ENCODE measurements around the gene CSRP2. TPM values are rescaled to one million over a fixed set of nuclear protein-coding genes. Genes with fewer than 3 reads are reported as not detected.

The CSRP2 gene
- total RNA-seq (2013): 0.08 TPM
- polyA plus RNA-seq (under 1 TPM in 1 of 3 donors, not detected in 2; 0.07 TPM), polyA minus RNA-seq (under 0.01 TPM in 1 of 2 replicates, not detected in the other), total RNA-seq (0.26 to 6.1 (median 1.2) reads per million in 11 experiments)

DNA sequence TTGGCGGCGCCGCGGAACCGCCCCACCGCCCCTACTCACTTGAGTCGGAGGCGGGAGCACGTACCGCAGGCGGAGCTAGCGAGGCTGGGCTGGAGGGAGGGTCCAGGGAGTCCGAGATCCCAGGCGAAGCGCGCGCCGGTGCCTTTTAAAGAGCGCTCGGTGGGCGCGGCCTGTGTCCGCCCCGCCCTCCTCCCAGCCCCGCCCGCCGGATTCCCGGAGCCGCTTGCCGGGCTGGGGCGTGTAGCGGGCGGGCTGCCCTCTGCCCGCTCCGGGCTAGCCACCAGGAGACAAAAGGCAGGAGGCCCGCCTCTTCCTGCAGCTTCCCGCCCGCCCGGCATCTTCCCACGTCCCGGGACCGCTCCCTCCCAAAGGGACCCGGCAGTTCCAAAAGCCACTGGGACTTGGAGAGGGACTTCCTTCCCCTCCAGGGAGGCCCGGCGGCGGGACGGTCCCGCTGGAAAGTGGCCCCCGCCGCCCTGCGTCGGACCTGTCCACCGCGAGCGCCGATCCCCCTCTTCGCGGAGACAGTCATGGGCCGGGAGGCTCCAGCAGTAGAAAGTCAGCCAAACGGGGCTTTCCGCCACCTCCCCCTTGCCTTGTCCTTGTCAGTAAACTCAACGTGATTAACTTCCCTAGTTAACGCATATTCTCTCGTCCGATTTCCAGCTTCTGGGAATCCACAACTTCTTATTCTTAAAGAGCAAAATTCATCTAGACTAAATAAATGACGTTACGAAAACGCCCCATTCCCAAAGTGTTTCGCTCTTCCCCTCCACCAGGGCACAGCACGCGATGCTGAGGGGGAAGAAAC is at the start of gene CSRP2:
Gene CSRP2 (minus strand): TSS at position 121 of the 811 bp plus-strand sequence. CDS start 12,759 bp downstream, outside the sequence.
- no peaks in the 10 kb centered on the region for H4K20me1 ChIP-seq (ENCODE audit: insufficient read depth, low read length)
- TF ChIP-seq CTCF (IDR thresholded peaks at IDR 0.05): no peak
- no peaks in the 10 kb centered on the region for H3K36me3 ChIP-seq (replicated peaks in 1 of 2; ENCODE audit: control insufficient read depth in 1 of 2, insufficient read depth in 2 of 2, low read length in 2 of 2)
- peaks cover 0 to 5% of the 10 kb centered on the region in 2 donors for H3K36me3 Mint-ChIP-seq
- no peaks in the 10 kb centered on the region for H3K79me2 ChIP-seq (ENCODE audit: insufficient read depth, low read length)
- H3K27me3 ChIP-seq (ENCODE audit: control insufficient read depth in 2 of 2, insufficient read depth in 2 of 2, low read length in 2 of 2): peaks cover 31 to 48% of the 10 kb centered on the region in 2 donors
- peak within 1 kb of the TSS; percentile 84 to 96 for H3K4me3 Mint-ChIP-seq
- H3K4me1 ChIP-seq (ENCODE audit: control insufficient read depth in 1 of 2, insufficient read depth in 2 of 2, low read length in 2 of 2): peaks cover 12 to 16% of the 10 kb centered on the region in 2 donors
- peak within 1 kb of the TSS; percentile 83 for H2AFZ ChIP-seq (ENCODE audit: insufficient read depth, low read depth, low read length, poor library complexity, severe bottlenecking)
- H3K27ac ChIP-seq (ENCODE audit: low read depth in 1 of 2, low read length in 2 of 2): no peak within 1 kb of the TSS
- WGBS (ENCODE audit: insufficient coverage): under 1% methylated on average over 64 of the region's 71 CpGs
- DNase-seq: peak; percentile 12 to 53 (median 13)
- H3K27ac Mint-ChIP-seq: no peak within 1 kb of the TSS
- H3K4me1 Mint-ChIP-seq: peaks cover 15% of the 10 kb centered on the region
- peak within 1 kb of the TSS; percentile 57 to 79 (median 59) for H3K4me3 ChIP-seq (replicated peaks in 1 of 3; ENCODE audit: low read depth in 2 of 3, low read length in 3 of 3)
- H3K9ac ChIP-seq (ENCODE audit: insufficient read depth, low read length, poor library complexity, severe bottlenecking): peak within 1 kb of the TSS; percentile 64
- H3K9me3 ChIP-seq (replicated peaks in 1 of 2; ENCODE audit: control insufficient read depth in 1 of 2, insufficient read depth in 1 of 2, low read length in 2 of 2): no peaks in the 10 kb centered on the region
- peak within 1 kb of the TSS; percentile 85 for H3K4me2 ChIP-seq (replicated peaks; ENCODE audit: extremely low read depth, low read length, poor library complexity, severe bottlenecking)
- intact Hi-C loops (cut with micrococcal nuclease): no loop called here
- peaks cover 45 to 52% (median 48%) of the 10 kb centered on the region in 3 donors for H3K27me3 Mint-ChIP-seq (ENCODE audit: low read depth in 3 of 3)
- peaks cover 0 to 12% (median 6%) of the 10 kb centered on the region in 7 donors for H3K9me3 Mint-ChIP-seq

GRCh38 chr12:76927170-76927784 is 48.5 kb upstream of the CSRP2 start:
- TF ChIP-seq CTCF (IDR thresholded peaks at IDR 0.05): peak; percentile 15

More at GRCh38 chr12:76927170-76927784, 48.5 kb upstream of the CSRP2 start:
- Histone ChIP-seq H3K4me3 (replicated peaks in 1 of 3; ENCODE audit: low read depth in 2 of 3, low read length in 3 of 3) (no peak overlapping the region), H3K27me3 (ENCODE audit: control insufficient read depth in 2 of 2, insufficient read depth in 2 of 2, low read length in 2 of 2) (no peaks in the 10 kb centered on the region), H3K79me2 (ENCODE audit: insufficient read depth, low read length) (no peaks in the 10 kb centered on the region), H4K20me1 (ENCODE audit: insufficient read depth, low read length) (no peaks in the 10 kb centered on the region), H3K4me1 (ENCODE audit: control insufficient read depth in 1 of 2, insufficient read depth in 2 of 2, low read length in 2 of 2) (no peaks in the 10 kb centered on the region), H2AFZ (ENCODE audit: insufficient read depth, low read depth, low read length, poor library complexity, severe bottlenecking) (no peak overlapping the region), H3K4me2 (replicated peaks; ENCODE audit: extremely low read depth, low read length, poor library complexity, severe bottlenecking) (no peak overlapping the region), H3K27ac (ENCODE audit: low read depth in 1 of 2, low read length in 2 of 2) (no peak overlapping the region), H3K9ac (ENCODE audit: insufficient read depth, low read length, poor library complexity, severe bottlenecking) (no peak overlapping the region), H3K9me3 (replicated peaks in 1 of 2; ENCODE audit: control insufficient read depth in 1 of 2, insufficient read depth in 1 of 2, low read length in 2 of 2) (no peaks in the 10 kb centered on the region), H3K36me3 (replicated peaks in 1 of 2; ENCODE audit: control insufficient read depth in 1 of 2, insufficient read depth in 2 of 2, low read length in 2 of 2) (no peaks in the 10 kb centered on the region)
- intact Hi-C loops (cut with micrococcal nuclease): no loop called here
- Mint-ChIP-seq H3K4me1 (no peaks in the 10 kb centered on the region), H3K27me3 (ENCODE audit: low read depth in 3 of 3) (peaks cover 0 to 1% (median 1%) of the 10 kb centered on the region in 3 donors), H3K27ac (no peak overlapping the region), H3K4me3 (no peak overlapping the region), H3K9me3 (no peaks in the 10 kb centered on the region), H3K36me3 (no peaks in the 10 kb centered on the region)
- DNase-seq: no peak
- WGBS (ENCODE audit: insufficient coverage): 40% methylated on average over 1 of the region's 2 CpGs
